Brain microvascular endothelial cell (primary cell): ENCODE data around the gene HOXD13.

Experiments
- DNase-seq: peaks from one replicate; pipeline ENCODE4 v3.0.0-alpha.2; 2020
- H3K27ac ChIP-seq: fragments of 250-450 bp; sonication (Bioruptor Pico); 2 replicates; pipeline ENCODE4 v1.5.1; 2020; ENCODE audit warnings: mild to moderate bottlenecking, moderate library complexity
- H3K27me3 ChIP-seq: fragments of 250-450 bp; sonication (Bioruptor Pico); replicated peaks from 2 replicates; pipeline ENCODE4 v1.5.1; 2020; ENCODE audit warnings: mild to moderate bottlenecking
- H3K36me3 ChIP-seq: fragments of 250-450 bp; sonication (Bioruptor Pico); replicated peaks from 2 replicates; pipeline ENCODE4 v1.5.1; 2020; ENCODE audit warnings: mild to moderate bottlenecking
- H3K4me3 ChIP-seq: 2 replicates; pipeline ENCODE4 v1.5.1; 2011; ENCODE audit warnings: low read depth, mild to moderate bottlenecking, control low read depth, low read length, moderate library complexity
- in situ Hi-C: cut with HindIII; loops from 2 replicates; pipeline ENCODE4 v1.10.0; 2017; ENCODE audit warnings: low sequenced_read_pairs, low pct_ligation_motif_present
- TF ChIP-seq, protein P1 (sequence below): IDR thresholded peaks from 2 replicates; pipeline ENCODE4 v1.5.1; 2011; ENCODE audit warnings: low read depth, mild to moderate bottlenecking, moderate library complexity, low read length, control low read depth, inconsistent platforms; ENCODE audit errors: missing control alignments

HOXD13 gene

DNA sequence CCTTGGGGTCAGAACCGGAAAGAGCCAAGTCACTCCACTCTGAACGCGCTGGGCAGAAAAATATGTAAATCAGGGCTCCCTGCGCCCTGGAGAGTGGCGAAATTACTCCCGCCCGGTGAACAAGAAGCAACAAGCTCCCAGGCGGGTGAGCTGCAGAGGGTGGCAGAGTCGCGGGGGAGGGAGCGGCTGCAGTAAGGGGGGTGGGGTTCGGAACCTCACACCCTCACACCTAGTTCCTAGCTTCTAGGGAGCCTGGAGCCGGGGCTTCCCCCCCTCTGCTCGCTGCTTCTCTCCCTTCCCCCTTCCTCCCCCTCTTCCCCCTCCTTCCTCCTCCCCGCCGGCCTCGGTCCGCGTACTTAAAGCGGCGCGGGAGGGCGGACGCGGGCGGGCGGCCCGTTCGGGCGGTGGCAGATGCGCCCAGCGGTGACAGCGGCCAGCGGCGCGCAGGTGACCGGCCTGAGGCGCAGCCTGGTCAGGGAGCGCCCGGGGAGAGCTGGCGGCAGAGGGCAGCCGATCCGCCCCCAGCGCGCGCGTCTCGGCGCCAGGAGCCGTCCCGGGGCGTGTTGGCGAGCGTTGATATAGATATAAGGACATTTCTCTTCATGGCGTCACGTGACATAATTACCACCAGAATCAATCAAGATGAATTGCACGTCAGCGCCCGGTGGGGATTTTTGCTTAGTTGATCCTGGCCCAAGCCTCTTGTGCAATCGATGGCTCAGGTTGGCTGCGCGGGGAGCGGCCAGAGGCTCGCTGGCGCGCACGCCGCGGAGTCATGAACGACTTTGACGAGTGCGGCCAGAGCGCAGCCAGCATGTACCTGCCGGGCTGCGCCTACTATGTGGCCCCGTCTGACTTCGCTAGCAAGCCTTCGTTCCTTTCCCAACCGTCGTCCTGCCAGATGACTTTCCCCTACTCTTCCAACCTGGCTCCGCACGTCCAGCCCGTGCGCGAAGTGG lies 14.3 kb downstream of the HOXD13 start, which contains the start of gene HOXD11:
HOXD11 (plus strand) TSS at position 700 of the 959 bp plus-strand sequence; CDS start at position 776, 76 bp downstream.
- TF ChIP-seq, protein P1, sequence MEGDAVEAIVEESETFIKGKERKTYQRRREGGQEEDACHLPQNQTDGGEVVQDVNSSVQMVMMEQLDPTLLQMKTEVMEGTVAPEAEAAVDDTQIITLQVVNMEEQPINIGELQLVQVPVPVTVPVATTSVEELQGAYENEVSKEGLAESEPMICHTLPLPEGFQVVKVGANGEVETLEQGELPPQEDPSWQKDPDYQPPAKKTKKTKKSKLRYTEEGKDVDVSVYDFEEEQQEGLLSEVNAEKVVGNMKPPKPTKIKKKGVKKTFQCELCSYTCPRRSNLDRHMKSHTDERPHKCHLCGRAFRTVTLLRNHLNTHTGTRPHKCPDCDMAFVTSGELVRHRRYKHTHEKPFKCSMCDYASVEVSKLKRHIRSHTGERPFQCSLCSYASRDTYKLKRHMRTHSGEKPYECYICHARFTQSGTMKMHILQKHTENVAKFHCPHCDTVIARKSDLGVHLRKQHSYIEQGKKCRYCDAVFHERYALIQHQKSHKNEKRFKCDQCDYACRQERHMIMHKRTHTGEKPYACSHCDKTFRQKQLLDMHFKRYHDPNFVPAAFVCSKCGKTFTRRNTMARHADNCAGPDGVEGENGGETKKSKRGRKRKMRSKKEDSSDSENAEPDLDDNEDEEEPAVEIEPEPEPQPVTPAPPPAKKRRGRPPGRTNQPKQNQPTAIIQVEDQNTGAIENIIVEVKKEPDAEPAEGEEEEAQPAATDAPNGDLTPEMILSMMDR, result no peak
- Histone ChIP-seq H3K27ac (no peak within 1 kb of the TSS), H3K36me3 (no peaks in the 10 kb centered on the region), H3K4me3 (no peak within 1 kb of the TSS), H3K27me3 (peaks cover 88% of the 10 kb centered on the region)
- DNase-seq, result no peak
- in situ Hi-C loops, result no loop called here

DNA sequence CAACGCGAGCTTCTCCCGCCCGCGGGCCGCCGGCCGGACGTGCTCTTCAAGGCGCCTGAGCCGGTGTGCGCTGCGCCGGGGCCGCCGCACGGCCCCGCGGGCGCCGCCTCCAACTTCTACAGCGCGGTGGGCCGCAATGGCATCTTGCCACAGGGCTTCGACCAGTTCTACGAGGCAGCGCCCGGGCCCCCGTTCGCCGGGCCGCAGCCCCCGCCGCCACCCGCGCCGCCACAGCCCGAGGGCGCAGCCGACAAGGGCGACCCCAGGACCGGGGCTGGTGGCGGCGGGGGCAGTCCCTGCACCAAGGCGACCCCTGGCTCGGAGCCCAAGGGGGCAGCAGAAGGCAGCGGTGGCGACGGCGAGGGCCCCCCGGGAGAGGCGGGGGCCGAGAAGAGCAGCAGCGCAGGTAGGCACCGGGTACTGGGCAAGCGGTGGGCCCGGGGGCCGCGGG lies 15.2 kb downstream of the HOXD13 start:
- Histone ChIP-seq H3K27me3 (peaks cover 88% of the 10 kb centered on the region), H3K4me3 (no peak overlapping the region), H3K27ac (no peak overlapping the region), H3K36me3 (no peaks in the 10 kb centered on the region)
- TF ChIP-seq, protein P1, result no peak
- no peak for DNase-seq
- in situ Hi-C loops, result no loop called here

DNA sequence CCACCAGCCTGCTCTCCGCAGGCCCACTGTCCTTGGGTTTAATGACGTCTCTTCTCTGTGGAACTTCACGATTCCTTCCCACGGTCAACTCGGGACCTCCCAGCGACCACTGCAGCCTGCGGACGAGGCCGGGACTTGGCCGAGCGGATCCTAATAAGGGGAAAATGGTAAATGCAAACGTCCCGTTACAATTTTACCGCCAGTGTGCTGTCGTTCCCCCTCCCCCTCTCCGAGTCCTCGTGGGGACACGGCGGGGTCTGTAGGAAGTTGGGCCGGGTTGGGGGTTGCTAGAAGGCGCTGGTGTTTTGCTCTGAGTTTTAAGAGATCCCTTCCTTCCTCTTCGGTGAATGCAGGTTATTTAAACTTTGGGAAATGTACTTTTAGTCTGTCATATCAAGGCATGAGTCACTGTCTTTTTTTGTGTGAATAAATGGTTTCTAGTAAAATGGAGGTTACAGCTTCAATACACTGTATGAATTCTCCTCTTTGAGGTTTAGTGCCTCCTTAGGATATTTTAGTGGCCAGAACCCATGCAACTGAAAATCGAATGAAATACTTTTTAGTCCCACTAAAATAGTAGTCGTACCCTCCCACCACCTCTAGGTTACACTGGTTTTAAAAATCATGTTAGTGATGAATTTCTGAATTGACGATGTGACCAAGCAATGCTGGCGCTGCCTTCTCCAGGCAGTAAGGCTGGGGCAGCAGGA lies 16.8 kb downstream of the HOXD13 start:
- Histone ChIP-seq H3K27me3 (peaks cover 92% of the 10 kb centered on the region), H3K36me3 (no peaks in the 10 kb centered on the region), H3K27ac (no peak overlapping the region), H3K4me3 (no peak overlapping the region)
- no peak for DNase-seq
- in situ Hi-C loops, result no loop called here
- TF ChIP-seq, protein P1, result no peak

DNA sequence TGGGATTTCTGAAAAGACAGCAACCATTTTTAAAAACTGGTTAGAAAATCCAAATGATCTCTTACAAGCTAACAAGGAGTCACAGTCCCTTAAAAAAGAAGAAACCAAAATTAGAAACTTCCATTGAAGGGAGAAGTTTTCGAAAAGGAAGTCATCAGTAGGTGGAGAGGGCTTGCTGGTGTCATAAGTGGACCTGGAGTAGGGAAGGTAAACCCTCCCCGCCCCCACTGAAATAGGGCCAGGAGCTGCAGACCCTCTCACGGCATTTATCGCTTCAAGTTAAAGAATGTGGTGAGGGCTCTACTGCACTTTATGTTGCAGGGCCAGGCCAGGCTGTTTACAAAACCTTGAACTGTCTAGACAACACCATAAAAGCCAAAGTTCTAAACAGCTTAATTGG lies 17.4 kb downstream of the HOXD13 start:
- no peak overlapping the region for H3K4me3 ChIP-seq
- in situ Hi-C loops, result no loop called here
- no peak for DNase-seq
- peaks cover 92% of the 10 kb centered on the region for H3K27me3 ChIP-seq
- H3K27ac ChIP-seq, result no peak overlapping the region
- TF ChIP-seq, protein P1, result no peak
- H3K36me3 ChIP-seq, result no peaks in the 10 kb centered on the region

DNA sequence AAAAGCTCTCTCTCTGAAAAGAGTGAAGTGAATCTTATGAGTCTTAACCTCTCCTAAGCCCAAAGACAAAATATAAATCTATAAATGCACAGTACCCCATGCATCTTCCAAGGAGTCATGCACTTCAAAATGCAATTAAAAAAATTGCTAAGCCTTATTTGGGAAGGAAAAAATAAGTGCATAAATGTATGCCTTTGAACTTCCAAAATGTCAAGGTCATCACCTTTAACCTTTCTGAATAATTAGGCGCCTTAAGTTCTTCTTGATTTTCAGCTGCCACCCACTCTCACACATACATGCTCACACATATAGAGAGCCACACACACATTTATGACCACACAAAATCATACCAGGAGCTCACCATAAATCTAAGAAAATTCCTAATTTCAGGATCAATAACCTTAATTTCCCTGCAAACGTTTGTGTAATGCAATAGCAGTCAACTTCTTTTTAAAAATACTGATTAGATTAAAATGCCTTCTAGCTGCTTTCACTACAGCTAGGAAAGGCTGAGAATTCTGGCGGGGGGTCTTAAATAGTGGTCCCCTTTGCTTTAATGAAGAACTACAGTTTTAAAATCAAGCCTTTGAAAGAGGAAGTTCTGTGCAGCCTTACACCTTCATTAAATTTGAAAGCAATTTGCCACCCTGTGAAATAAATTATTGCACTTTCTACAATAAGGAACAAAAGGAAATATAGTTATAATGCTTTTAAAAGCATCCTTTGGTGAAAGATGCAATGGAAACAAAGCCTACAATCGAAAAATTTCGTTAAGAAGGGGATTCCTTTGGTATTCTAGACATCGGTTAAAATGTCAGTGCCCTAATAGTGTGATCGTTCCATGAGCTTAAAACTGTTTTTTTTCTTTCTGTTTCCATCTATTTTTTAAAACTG lies 18.1 kb downstream of the HOXD13 start:
- Histone ChIP-seq H3K36me3 (no peaks in the 10 kb centered on the region), H3K4me3 (no peak overlapping the region), H3K27me3 (peaks cover 91% of the 10 kb centered on the region), H3K27ac (no peak overlapping the region)
- TF ChIP-seq, protein P1, result no peak
- in situ Hi-C loops, result no loop called here
- no peak for DNase-seq
